ENCODE results near the gene FOXK1.

FOXK1 gene

DNA sequence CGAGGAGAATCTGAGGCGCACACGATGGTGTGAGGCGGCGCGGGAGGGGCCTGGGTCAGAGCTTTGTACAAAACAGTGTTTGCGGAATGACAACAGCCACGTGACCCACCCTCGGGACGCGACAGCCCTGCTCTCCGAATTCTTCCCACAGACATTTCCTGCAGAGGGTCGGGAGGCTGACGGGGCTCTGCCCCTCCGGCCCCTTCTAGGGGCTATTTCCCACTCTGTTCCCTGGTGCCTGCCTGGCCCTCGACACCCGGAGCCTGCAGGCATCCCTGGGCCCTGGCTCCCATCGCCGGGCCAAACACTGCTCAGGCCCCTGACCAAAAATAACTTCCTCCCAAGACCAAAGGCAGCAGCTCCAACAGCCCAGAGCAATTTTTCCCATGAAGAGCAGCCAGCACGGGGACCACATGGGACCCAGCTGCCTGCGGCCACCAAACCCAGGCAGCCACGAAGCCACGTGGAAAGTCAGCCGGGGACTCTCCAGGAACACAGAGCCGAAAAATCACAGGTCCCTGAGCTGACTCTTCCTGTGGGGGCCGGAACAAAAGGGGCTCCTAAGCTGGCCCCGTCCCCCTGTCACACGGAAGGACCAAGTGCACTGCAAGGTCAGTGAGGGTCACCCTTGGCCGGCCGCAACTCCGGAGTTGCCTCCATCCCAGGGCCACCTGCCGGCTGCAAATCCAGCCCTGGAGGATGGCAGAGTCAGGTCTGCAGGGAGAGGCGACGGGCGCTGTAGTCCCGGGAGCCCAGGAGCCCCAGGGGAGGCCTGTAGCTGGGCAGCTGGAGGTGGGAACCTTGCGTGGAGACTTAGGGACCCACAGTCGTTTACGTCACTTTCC, 137.7 kb downstream of the FOXK1 start:
- DNase-seq (ENCODE audit: low read depth in 2 of 2), result no peak

DNA sequence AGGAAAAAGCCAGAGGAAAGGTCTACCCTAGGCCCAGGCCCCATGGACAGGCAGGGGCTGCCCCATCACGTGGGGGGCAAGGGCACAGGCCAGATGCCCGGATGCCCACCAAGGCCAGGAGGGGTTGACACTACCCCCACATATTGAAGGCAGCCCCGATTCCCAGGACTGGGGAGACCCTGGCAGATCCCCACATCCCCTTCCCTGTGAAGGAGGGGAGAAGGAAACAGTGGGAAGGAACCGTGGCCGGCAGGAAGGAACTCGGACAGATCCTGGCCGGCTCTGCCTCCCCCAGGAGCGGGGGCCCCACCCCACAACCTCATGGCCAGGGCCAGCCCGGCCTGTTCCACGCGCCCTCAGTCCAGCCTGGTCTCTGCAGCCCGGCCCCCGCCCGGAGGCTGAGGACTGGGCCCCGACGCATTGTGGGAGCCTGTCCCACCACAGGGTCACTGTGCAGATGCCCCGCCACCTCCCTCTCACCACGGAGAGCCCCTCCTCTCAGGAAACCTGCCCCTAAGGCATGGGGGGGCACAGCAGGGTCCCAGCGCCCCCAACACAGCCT, 138.4 kb downstream of the FOXK1 start:
- DNase-seq (ENCODE audit: low read depth in 2 of 2), result no peak

All from stimulated activated CD8-positive, alpha-beta memory T cell treated with anti-CD3 and anti-CD28 coated beads, Interleukin-7, amount 100 ng/mL, for 4 hours (primary cell).